GM12891 (cell line): ENCODE results near the gene GPR18.

Experiments
- POLR2A ChIP-seq: IDR thresholded peaks from 2 replicates; pipeline ENCODE4 v1.6.1; 2011; ENCODE audit warnings: low read depth, low read length, control low read depth
- POLR2AphosphoS5 ChIP-seq: IDR thresholded peaks from 2 replicates; pipeline ENCODE4 v1.6.1; 2011; ENCODE audit warnings: low read depth, low read length, control low read depth
- TAF1 ChIP-seq: IDR thresholded peaks from 2 replicates; pipeline ENCODE4 v1.6.1; 2011; ENCODE audit warnings: low read depth, low read length, control low read depth

GRCh38 chr13:99207511-99207910 lies 50.7 kb downstream of the GPR18 start:
- TF ChIP-seq TAF1 = no peak
- no peak for TF ChIP-seq POLR2AphosphoS5
- no peak for TF ChIP-seq POLR2A
